SU-DHL-6 (cell line): ENCODE data around the gene ARG2.

Experiments
- H2AFZ ChIP-seq: fragments of 200-600 bp; sonication (generic); 2 replicates; pipeline ENCODE4 v1.6.1; 2014; ENCODE audit warnings: low read depth, mild to moderate bottlenecking, moderate library complexity, mixed read lengths, antibody characterized with exemption, low read length; ENCODE audit not compliant: severe bottlenecking
- H3F3A ChIP-seq: fragments of 200-600 bp; shearing (Covaris generic); 2 replicates; pipeline ENCODE4 v1.6.0; 2016; ENCODE audit warnings: antibody characterized with exemption, mild to moderate bottlenecking; ENCODE audit not compliant: insufficient read depth
- H3K27ac ChIP-seq: fragments of 200-600 bp; sonication (generic); 2 replicates; pipeline ENCODE4 v1.5.1; 2016; ENCODE audit warnings: low read depth, mild to moderate bottlenecking, low read length, moderate library complexity, mixed read lengths
- H3K27me3 ChIP-seq: fragments of 200-600 bp; sonication (generic), shearing (Covaris generic); 2 replicates; pipeline ENCODE4 v1.6.0; 2014; ENCODE audit warnings: mild to moderate bottlenecking, low read length
- H3K36me3 ChIP-seq: fragments of 200-600 bp; sonication (generic); 2 replicates; pipeline ENCODE4 v1.6.1; 2014; ENCODE audit warnings: mild to moderate bottlenecking, low read length, mixed read lengths
- H3K4me2 ChIP-seq: fragments of 300-600, 200-600 bp; shearing (Covaris generic), sonication (generic); 2 replicates; pipeline ENCODE4 v1.6.0; 2014; ENCODE audit warnings: low read length, low read depth, mild to moderate bottlenecking; ENCODE audit not compliant: poor library complexity, severe bottlenecking
- H3K4me3 ChIP-seq: fragments of 200-600 bp; sonication (generic); 2 replicates; pipeline ENCODE4 v1.5.1; 2014; ENCODE audit warnings: antibody characterized with exemption, low read length, mild to moderate bottlenecking, mixed read lengths; ENCODE audit not compliant: insufficient read depth, poor library complexity, severe bottlenecking
- H3K79me2 ChIP-seq: fragments of 200-600 bp; sonication (generic); 2 replicates; pipeline ENCODE4 v1.6.1; 2014; ENCODE audit warnings: mild to moderate bottlenecking, low read length, moderate library complexity; ENCODE audit not compliant: insufficient read depth
- H3K9ac ChIP-seq: fragments of 200-600 bp; sonication (generic); 2 replicates; pipeline ENCODE4 v1.7.0; 2014; ENCODE audit warnings: mild to moderate bottlenecking, low read length
- H3K9me2 ChIP-seq: fragments of 200-600 bp; sonication (generic); replicated peaks from 2 replicates; pipeline ENCODE4 v1.6.1; 2014; ENCODE audit warnings: low read length; ENCODE audit not compliant: insufficient read depth
- H3K9me3 ChIP-seq: fragments of 200-600 bp; sonication (generic); 2 replicates; pipeline ENCODE4 v1.6.1; 2014; ENCODE audit warnings: low read length, mixed read lengths; ENCODE audit not compliant: insufficient read depth
- H4K20me1 ChIP-seq: fragments of 200-600 bp; sonication (generic); 2 replicates; pipeline ENCODE4 v1.6.1; 2014; ENCODE audit warnings: low read depth, mild to moderate bottlenecking, antibody characterized with exemption, low read length, moderate library complexity, mixed read lengths
- EZH2phosphoT487 ChIP-seq: fragments of 200-600 bp; sonication (generic), shearing (Covaris generic); conservative IDR thresholded peaks from 2 replicates; pipeline ENCODE4 v1.6.1; 2018; ENCODE audit warnings: mild to moderate bottlenecking, antibody characterized with exemption, low read length, moderate library complexity, mixed read lengths
- TF ChIP-seq, protein P1 (sequence below): fragments of 200-600 bp; sonication (generic); IDR thresholded peaks from one replicate; pipeline ENCODE4 v1.5.1; 2017; ENCODE audit warnings: antibody characterized with exemption, mild to moderate bottlenecking, low read length, moderate library complexity; ENCODE audit not compliant: insufficient read depth, poor library complexity, severe bottlenecking

The ARG2 gene

DNA sequence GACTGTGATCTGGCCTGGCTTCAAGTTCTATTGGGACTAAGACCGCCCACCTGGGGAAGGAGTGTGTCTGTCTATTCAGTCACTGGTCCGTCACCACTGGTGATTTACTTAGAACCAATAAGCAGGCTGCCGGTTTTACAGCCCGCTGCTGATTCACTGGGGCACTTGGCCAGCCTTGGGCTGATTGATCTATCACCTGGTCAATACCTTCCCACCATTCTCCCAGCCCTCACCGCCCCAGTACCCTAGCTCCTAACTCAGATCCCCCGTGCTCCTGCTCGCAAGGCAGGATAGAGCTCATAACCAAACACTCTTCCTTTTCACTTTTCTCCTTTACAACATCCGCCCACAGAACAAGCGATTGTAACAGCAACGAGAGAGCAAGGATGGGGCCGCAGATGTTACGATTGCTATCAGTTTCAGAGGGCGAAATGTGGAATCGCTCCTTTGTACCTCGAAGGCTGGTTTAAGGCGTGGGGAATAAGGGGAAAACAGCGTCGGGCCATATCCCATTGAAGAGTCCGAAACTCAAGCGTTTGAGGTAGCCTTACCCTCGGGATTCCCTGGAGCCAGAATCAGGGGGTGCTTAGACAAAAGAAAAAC lies 75.2 kb downstream of the ARG2 start:
- H3K9me3 ChIP-seq: no peaks in the 10 kb centered on the region

DNA sequence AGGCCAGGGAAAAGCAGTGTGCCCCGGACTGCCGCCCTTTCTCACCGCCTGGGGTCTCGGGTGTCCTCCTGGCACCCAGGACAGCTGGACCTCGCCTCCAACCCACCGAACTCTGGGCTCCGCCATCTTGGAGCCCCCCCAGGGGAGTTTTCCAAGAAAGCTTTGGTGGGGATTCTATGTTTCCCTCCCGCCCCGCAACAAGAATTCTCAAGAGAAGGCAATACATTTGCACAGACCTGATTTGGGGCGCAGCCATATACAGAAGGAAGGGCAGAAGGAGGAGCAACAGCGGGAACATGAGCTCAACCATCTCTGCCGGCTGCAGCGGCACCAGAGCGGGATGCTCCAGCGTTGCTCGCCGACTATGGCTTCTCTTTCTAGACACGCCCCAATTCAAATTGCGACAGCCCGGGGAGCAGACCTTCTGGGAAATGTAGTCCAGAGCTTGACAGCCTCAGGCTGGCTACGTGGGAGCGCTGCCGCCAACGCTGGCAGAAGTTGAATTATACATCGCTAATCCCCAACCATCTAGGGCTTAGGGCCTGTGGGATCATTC lies 75.8 kb downstream of the ARG2 start, which contains the start of gene RDH11:
RDH11 (minus strand) TSS at position 371 of the 556 bp plus-strand sequence; CDS start at position 310, 61 bp downstream.
- Histone ChIP-seq H3F3A (no peaks in the 10 kb centered on the region), H3K9me2 (no peaks in the 10 kb centered on the region), H2AFZ (peak within 1 kb of the TSS; percentile 70), H3K79me2 (peaks cover 36% of the 10 kb centered on the region), H3K9ac (peak within 1 kb of the TSS; percentile 82), H3K4me3 (peak within 1 kb of the TSS; percentile 90), H4K20me1 (no peaks in the 10 kb centered on the region), H3K27me3 (no peaks in the 10 kb centered on the region), H3K36me3 (peaks cover 15% of the 10 kb centered on the region), H3K27ac (peak within 1 kb of the TSS; percentile 59), H3K4me2 (peak within 1 kb of the TSS; percentile 53), H3K9me3 (no peaks in the 10 kb centered on the region)
- no peak for TF ChIP-seq EZH2phosphoT487
- TF ChIP-seq, protein P1, sequence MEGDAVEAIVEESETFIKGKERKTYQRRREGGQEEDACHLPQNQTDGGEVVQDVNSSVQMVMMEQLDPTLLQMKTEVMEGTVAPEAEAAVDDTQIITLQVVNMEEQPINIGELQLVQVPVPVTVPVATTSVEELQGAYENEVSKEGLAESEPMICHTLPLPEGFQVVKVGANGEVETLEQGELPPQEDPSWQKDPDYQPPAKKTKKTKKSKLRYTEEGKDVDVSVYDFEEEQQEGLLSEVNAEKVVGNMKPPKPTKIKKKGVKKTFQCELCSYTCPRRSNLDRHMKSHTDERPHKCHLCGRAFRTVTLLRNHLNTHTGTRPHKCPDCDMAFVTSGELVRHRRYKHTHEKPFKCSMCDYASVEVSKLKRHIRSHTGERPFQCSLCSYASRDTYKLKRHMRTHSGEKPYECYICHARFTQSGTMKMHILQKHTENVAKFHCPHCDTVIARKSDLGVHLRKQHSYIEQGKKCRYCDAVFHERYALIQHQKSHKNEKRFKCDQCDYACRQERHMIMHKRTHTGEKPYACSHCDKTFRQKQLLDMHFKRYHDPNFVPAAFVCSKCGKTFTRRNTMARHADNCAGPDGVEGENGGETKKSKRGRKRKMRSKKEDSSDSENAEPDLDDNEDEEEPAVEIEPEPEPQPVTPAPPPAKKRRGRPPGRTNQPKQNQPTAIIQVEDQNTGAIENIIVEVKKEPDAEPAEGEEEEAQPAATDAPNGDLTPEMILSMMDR: no peak

More for the DNA sequence above, 75.2 kb downstream of the ARG2 start:
- Histone ChIP-seq H3F3A (no peaks in the 10 kb centered on the region), H3K4me3 (peak overlapping the region; percentile 90), H3K79me2 (peaks cover 36% of the 10 kb centered on the region), H3K27ac (peak overlapping the region; percentile 59), H3K9ac (peak overlapping the region; percentile 82), H2AFZ (peak overlapping the region; percentile 70), H3K9me2 (no peaks in the 10 kb centered on the region), H3K36me3 (peaks cover 21% of the 10 kb centered on the region), H4K20me1 (no peaks in the 10 kb centered on the region), H3K27me3 (no peaks in the 10 kb centered on the region), H3K4me2 (peak overlapping the region; percentile 53)
- TF ChIP-seq, protein P1: no peak
- TF ChIP-seq EZH2phosphoT487: no peak

DNA sequence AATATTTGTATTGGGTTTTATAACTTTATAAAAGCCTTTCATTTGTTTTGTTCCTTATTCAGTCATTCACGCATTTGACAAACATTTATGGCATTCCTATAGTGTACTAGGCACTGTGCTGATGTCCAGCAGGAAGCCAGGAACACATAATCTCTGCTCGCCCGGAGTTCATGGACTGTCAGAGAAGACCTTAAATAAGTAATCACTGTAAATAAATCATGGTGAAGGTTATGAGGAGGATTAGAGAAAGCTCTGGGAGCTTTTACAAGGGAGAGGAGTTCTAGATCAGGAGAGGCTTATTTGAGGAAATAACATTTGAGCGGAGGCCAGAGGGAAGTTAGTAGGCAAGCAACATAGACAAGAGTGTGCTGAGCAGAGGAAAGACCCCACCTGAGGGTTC lies 77.3 kb downstream of the ARG2 start:
- Histone ChIP-seq H3K36me3 (peaks cover 5% of the 10 kb centered on the region), H3K4me3 (no peak overlapping the region), H3F3A (no peaks in the 10 kb centered on the region), H4K20me1 (no peaks in the 10 kb centered on the region), H3K4me2 (no peak overlapping the region), H3K27me3 (no peaks in the 10 kb centered on the region), H3K79me2 (peaks cover 30% of the 10 kb centered on the region), H3K9ac (no peak overlapping the region), H2AFZ (no peak overlapping the region), H3K9me2 (no peaks in the 10 kb centered on the region), H3K27ac (no peak overlapping the region), H3K9me3 (no peaks in the 10 kb centered on the region)
- no peak for TF ChIP-seq EZH2phosphoT487
- TF ChIP-seq, protein P1: no peak
